ENCODE results near the gene TRIM23.

- TF ChIP-seq POLR2AphosphoS5 (IDR thresholded peaks at IDR 0.05) (no peak), EP300 (IDR thresholded peaks at IDR 0.05) (no peak), POLR2A (IDR thresholded peaks at IDR 0.05) (no peak)
Observed at GRCh38 chr5:65556181-65556580, 68.0 kb downstream of the TRIM23 start.
